Gastrocnemius medialis (tissue), 4 donors: ENCODE results near the gene SULT1B1. TPM values are rescaled to one million over a fixed set of nuclear protein-coding genes. Genes with fewer than 3 reads are reported as not detected.
"Not testable (repeated sequence)": the region's sequence is repeated elsewhere in the genome, so short reads cannot be mapped to it uniquely, and the experiment has no call there.

Experiments
- ATAC-seq, 2 donors: fragments of 150-250 bp; one replicate each; pipeline ENCODE4 v1.9.1; 2016
- DNase-seq, 2 donors: peaks; one replicate each; pipeline ENCODE4 v3.0.0-alpha.2; 2019
- H3K27ac ChIP-seq, 4 donors: fragments of 200-600 bp; sonication (generic); 1 replicate in 1 of 4; 2 replicates in 3 of 4; pipeline ENCODE4 v1.5.1; 2016 to 2018; ENCODE audit warnings: mild to moderate bottlenecking in 2 of 4, moderate library complexity in 1 of 4
- H3K27me3 ChIP-seq, 3 donors: fragments of 200-600 bp; sonication (generic) in 2 of 3; 1 replicate in 1 of 3; 2 replicates in 2 of 3; pipeline versions ENCODE4 v1.5.1 to v1.6.0; 2016 to 2019; ENCODE audit warnings: mild to moderate bottlenecking in 1 of 3, moderate library complexity in 1 of 3
- H3K36me3 ChIP-seq, 2 donors: fragments of 200-600 bp; sonication (generic) in 1 of 2; one replicate each; pipeline ENCODE4 v1.5.1; 2017 to 2018
- H3K4me1 ChIP-seq, 2 donors: fragments of 200-600 bp; sonication (generic) in 1 of 2; one replicate each; pipeline ENCODE4 v1.5.1; 2016 to 2017; ENCODE audit warnings: mild to moderate bottlenecking in 2 of 2
- H3K4me3 ChIP-seq, 4 donors: fragments of 200-600 bp; sonication (generic) in 3 of 4; 1 replicate in 1 of 4; 2 replicates in 3 of 4; pipeline ENCODE4 v1.5.1; 2016 to 2019; ENCODE audit warnings: mild to moderate bottlenecking in 2 of 4
- H3K9me3 ChIP-seq, 3 donors: fragments of 200-600 bp; sonication (generic) in 2 of 3; 1 replicate in 1 of 3; 2 replicates in 2 of 3; pipeline ENCODE4 v1.5.1; 2016 to 2019
- POLR2A ChIP-seq, 2 donors: fragments of 450-650 bp; IDR thresholded peaks; one replicate each; pipeline ENCODE4 v1.6.1; 2017; ENCODE audit warnings: antibody characterized with exemption in 2 of 2, mild to moderate bottlenecking in 2 of 2, moderate library complexity in 2 of 2
- in situ Hi-C, 4 donors: fragments of 200-750 bp; cut with MboI; loops; one replicate each; pipeline versions ENCODE4 v1.15.0 to v1.8.0; 2017; ENCODE audit warnings: low sequenced_read_pairs in 4 of 4
- intact Hi-C: fragments of 100-400 bp; cut with DNase I; formaldehyde crosslinking; loops from one replicate; pipeline ENCODE4 v1.15.1; 2023; ENCODE audit warnings: low total_unique reads
- total RNA-seq, 4 donors: library from RNA; depleted of rRNA; stranded (reverse); fragments of >200 nt; gene quantifications; one replicate each; pipeline versions ENCODE4 v1.1.0 to v1.2.3, GENCODE V29; 2016
- TF ChIP-seq, protein P1 (sequence below), 5 experiments: fragments of 450-650 bp in 3 of 5; fragments of 200-600 bp in 2 of 5; sonication (generic) in 2 of 5; IDR thresholded peaks in 4 of 5; conservative IDR thresholded peaks in 1 of 5; 1 replicate in 4 of 5; 2 replicates in 1 of 5; pipeline ENCODE4 v1.5.1; 2016 to 2019; ENCODE audit warnings: antibody characterized with exemption in 5 of 5, mild to moderate bottlenecking in 3 of 5, moderate library complexity in 3 of 5

SULT1B1 gene
- total RNA-seq, 4 donors from 2014 or later = 0.36 to 0.70 (median 0.55) TPM; not detected in 1

- ATAC-seq = no peak
- DNase-seq = no peak
- H3K9me3 ChIP-seq = no peaks in the 10 kb centered on the region
- no peaks in the 10 kb centered on the region for H3K4me1 ChIP-seq
- no peak overlapping the region for H3K4me3 ChIP-seq
- TF ChIP-seq, protein P1, sequence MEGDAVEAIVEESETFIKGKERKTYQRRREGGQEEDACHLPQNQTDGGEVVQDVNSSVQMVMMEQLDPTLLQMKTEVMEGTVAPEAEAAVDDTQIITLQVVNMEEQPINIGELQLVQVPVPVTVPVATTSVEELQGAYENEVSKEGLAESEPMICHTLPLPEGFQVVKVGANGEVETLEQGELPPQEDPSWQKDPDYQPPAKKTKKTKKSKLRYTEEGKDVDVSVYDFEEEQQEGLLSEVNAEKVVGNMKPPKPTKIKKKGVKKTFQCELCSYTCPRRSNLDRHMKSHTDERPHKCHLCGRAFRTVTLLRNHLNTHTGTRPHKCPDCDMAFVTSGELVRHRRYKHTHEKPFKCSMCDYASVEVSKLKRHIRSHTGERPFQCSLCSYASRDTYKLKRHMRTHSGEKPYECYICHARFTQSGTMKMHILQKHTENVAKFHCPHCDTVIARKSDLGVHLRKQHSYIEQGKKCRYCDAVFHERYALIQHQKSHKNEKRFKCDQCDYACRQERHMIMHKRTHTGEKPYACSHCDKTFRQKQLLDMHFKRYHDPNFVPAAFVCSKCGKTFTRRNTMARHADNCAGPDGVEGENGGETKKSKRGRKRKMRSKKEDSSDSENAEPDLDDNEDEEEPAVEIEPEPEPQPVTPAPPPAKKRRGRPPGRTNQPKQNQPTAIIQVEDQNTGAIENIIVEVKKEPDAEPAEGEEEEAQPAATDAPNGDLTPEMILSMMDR (IDR thresholded peaks at IDR 0.05 in 4 of 5, conservative IDR thresholded peaks at IDR 0.05 in 1 of 5) = no peak
- TF ChIP-seq POLR2A (IDR thresholded peaks at IDR 0.05) = no peak
- no peak overlapping the region for H3K27ac ChIP-seq
- H3K27me3 ChIP-seq = no peaks in the 10 kb centered on the region
- H3K36me3 ChIP-seq = no peaks in the 10 kb centered on the region
- intact Hi-C loops (no loop called here), in situ Hi-C loops (no loop called here)
These were observed 19.7 kb upstream of the SULT1B1 start for GRCh38 chr4:69780141-69780540.

- no peaks in the 10 kb centered on the region for H3K36me3 ChIP-seq
- H3K4me1 ChIP-seq = no peaks in the 10 kb centered on the region
- no peak for ATAC-seq
- intact Hi-C loops (no loop called here), in situ Hi-C loops (no loop called here)
- no peaks in the 10 kb centered on the region for H3K27me3 ChIP-seq
- no peak for TF ChIP-seq POLR2A (IDR thresholded peaks at IDR 0.05)
- TF ChIP-seq, protein P1 (IDR thresholded peaks at IDR 0.05 in 4 of 5, conservative IDR thresholded peaks at IDR 0.05 in 1 of 5) = no peak
- no peak overlapping the region for H3K4me3 ChIP-seq
- no peak overlapping the region for H3K27ac ChIP-seq
- H3K9me3 ChIP-seq = no peaks in the 10 kb centered on the region
- no peak for DNase-seq
These were observed 16.3 kb upstream of the SULT1B1 start for GRCh38 chr4:69776696-69777095.

GRCh38 chr4:69775321-69775867 is 15.0 kb upstream of the SULT1B1 start:
- Histone ChIP-seq H3K36me3 (no peaks in the 10 kb centered on the region), H3K27ac (no peak overlapping the region), H3K4me1 (no peaks in the 10 kb centered on the region), H3K27me3 (no peaks in the 10 kb centered on the region), H3K4me3 (no peak overlapping the region), H3K9me3 (no peaks in the 10 kb centered on the region)
- intact Hi-C loops = no loop called here
- TF ChIP-seq, protein P1 (IDR thresholded peaks at IDR 0.05 in 4 of 5, conservative IDR thresholded peaks at IDR 0.05 in 1 of 5) = no peak
- no peak for TF ChIP-seq POLR2A (IDR thresholded peaks at IDR 0.05)
- DNase-seq = no peak
- ATAC-seq = no peak
- in situ Hi-C loops = no loop called here

GRCh38 chr4:69773484-69773883 is 13.1 kb upstream of the SULT1B1 start:
- no peak overlapping the region for H3K4me3 ChIP-seq
- ATAC-seq (no peak), DNase-seq (no peak)
- intact Hi-C loops = no loop called here
- H3K27ac ChIP-seq = no peak overlapping the region
- no peak for TF ChIP-seq POLR2A (IDR thresholded peaks at IDR 0.05)
- TF ChIP-seq, protein P1 (IDR thresholded peaks at IDR 0.05 in 4 of 5, conservative IDR thresholded peaks at IDR 0.05 in 1 of 5) = no peak
- in situ Hi-C loops = loop anchor here in 1 of 4 donors (25.0 kb wide), 1 partner anchor 111 kb away; the partner anchor contains the start of gene UGT2A1
- H3K36me3 ChIP-seq = no peaks in the 10 kb centered on the region
- H3K4me1 ChIP-seq = no peaks in the 10 kb centered on the region
- no peaks in the 10 kb centered on the region for H3K27me3 ChIP-seq
- H3K9me3 ChIP-seq = no peaks in the 10 kb centered on the region

DNA sequence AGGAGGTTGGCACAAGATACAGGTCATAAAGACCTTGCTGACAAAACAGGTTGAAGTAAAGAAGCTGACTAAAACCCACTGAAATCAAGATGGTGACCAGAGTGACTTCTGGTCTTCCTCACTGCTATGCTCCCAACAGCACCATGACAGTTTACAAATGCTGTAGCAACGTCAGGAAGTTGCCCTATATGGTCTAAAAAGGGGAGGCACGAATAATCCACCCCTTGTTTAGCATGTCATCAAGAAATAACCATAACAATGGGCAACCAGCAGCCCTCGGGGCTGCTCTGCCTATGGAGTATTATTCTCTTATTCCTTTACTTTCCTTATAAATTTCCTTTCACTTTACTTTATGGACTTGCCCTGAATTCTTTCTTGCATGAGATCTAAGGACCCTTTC is 8.1 kb upstream of the SULT1B1 start:
- H3K27ac ChIP-seq, H3K27me3 ChIP-seq, DNase-seq, H3K9me3 ChIP-seq, H3K4me3 ChIP-seq, H3K36me3 ChIP-seq, intact Hi-C loops, H3K4me1 ChIP-seq, ATAC-seq: not testable (repeated sequence)
- in situ Hi-C loops = loop anchor here in 1 of 4 donors (25.0 kb wide), 1 partner anchor 106 kb away; the partner anchor contains the start of gene UGT2A1
